SK-N-SH (cell line): Measurements from ENCODE around the gene TAS2R31.

Source experiments
- ELF1 ChIP-seq: IDR thresholded peaks from 2 replicates; pipeline ENCODE4 v1.4.0; 2012
- EP300 ChIP-seq, 2 experiments: IDR thresholded peaks; 2 replicates each; pipeline versions ENCODE4 v1.4.0 to v1.6.1; 2012; ENCODE audit warnings: borderline replicate concordance in 1 of 2, low read depth in 1 of 2, low read length in 1 of 2
- EZH2phosphoT487 ChIP-seq: fragments of 200-600 bp; sonication (generic); IDR thresholded peaks from 2 replicates; pipeline ENCODE4 v1.6.1; 2017; ENCODE audit warnings: low read depth, mixed run types, mild to moderate bottlenecking, antibody characterized with exemption, moderate library complexity, borderline replicate concordance
- GABPA ChIP-seq: IDR thresholded peaks from 2 replicates; pipeline ENCODE4 v1.4.0; 2012; ENCODE audit warnings: low read depth, mild to moderate bottlenecking
- MEF2A ChIP-seq: IDR thresholded peaks from 2 replicates; pipeline ENCODE4 v1.4.0; 2012; ENCODE audit warnings: low read depth, borderline replicate concordance
- MXI1 ChIP-seq: IDR thresholded peaks from 2 replicates; pipeline ENCODE4 v1.6.1; 2012; ENCODE audit warnings: mild to moderate bottlenecking, low read depth, low read length, improper control_type of control experiment
- RAD21 ChIP-seq: IDR thresholded peaks from 2 replicates; pipeline ENCODE4 v1.6.1; 2012; ENCODE audit warnings: mild to moderate bottlenecking, low read length
- RXRA ChIP-seq: IDR thresholded peaks from 2 replicates; pipeline ENCODE4 v1.4.0; 2012; ENCODE audit warnings: low read depth, mild to moderate bottlenecking, borderline replicate concordance
- TF ChIP-seq, protein P1 (sequence below): IDR thresholded peaks from 2 replicates; pipeline ENCODE4 v1.4.0; 2012; ENCODE audit warnings: low read depth
- TF ChIP-seq, protein P2 (sequence below): fragments of 200-600 bp; sonication (generic); IDR thresholded peaks from 2 replicates; pipeline ENCODE4 v1.6.1; 2017; ENCODE audit warnings: antibody characterized with exemption, mild to moderate bottlenecking, moderate library complexity
- TF ChIP-seq, protein P3 (sequence below): IDR thresholded peaks from 2 replicates; pipeline ENCODE4 v1.6.1; 2012; ENCODE audit warnings: mild to moderate bottlenecking, low read depth, low read length, moderate library complexity

DNA sequence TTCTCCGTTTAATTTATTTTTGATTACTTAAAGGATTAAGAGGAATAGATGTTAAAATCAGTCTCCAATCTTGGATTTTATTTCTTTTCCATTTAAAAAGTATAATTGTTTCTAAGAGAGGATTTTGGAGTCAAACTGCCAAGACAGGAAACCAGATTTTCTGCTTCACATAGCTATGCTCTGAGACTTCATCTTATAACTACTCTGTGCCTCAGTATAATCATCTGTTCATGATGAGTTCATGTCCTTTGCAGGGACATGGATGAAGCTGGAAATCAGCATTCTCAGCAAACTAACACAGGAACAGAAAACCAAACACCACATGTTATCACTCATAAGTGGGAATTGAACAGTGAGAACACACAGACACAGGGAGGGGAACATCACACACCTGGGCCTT, 9.0 kb upstream of the TAS2R31 start:
- TF ChIP-seq, protein P1, sequence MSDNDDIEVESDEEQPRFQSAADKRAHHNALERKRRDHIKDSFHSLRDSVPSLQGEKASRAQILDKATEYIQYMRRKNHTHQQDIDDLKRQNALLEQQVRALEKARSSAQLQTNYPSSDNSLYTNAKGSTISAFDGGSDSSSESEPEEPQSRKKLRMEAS, result no peak
- TF ChIP-seq GABPA, result no peak
- TF ChIP-seq, protein P2, sequence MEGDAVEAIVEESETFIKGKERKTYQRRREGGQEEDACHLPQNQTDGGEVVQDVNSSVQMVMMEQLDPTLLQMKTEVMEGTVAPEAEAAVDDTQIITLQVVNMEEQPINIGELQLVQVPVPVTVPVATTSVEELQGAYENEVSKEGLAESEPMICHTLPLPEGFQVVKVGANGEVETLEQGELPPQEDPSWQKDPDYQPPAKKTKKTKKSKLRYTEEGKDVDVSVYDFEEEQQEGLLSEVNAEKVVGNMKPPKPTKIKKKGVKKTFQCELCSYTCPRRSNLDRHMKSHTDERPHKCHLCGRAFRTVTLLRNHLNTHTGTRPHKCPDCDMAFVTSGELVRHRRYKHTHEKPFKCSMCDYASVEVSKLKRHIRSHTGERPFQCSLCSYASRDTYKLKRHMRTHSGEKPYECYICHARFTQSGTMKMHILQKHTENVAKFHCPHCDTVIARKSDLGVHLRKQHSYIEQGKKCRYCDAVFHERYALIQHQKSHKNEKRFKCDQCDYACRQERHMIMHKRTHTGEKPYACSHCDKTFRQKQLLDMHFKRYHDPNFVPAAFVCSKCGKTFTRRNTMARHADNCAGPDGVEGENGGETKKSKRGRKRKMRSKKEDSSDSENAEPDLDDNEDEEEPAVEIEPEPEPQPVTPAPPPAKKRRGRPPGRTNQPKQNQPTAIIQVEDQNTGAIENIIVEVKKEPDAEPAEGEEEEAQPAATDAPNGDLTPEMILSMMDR, result no peak
- no peak for TF ChIP-seq EZH2phosphoT487
- no peak for TF ChIP-seq RXRA
- TF ChIP-seq MXI1, result no peak
- TF ChIP-seq MEF2A, result no peak
- TF ChIP-seq EP300 (IDR thresholded peaks at IDR 0.05; ENCODE audit: borderline replicate concordance in 1 of 2, low read depth in 1 of 2, low read length in 1 of 2), result no peak
- no peak for TF ChIP-seq RAD21
- TF ChIP-seq ELF1, result no peak
- TF ChIP-seq, protein P3, sequence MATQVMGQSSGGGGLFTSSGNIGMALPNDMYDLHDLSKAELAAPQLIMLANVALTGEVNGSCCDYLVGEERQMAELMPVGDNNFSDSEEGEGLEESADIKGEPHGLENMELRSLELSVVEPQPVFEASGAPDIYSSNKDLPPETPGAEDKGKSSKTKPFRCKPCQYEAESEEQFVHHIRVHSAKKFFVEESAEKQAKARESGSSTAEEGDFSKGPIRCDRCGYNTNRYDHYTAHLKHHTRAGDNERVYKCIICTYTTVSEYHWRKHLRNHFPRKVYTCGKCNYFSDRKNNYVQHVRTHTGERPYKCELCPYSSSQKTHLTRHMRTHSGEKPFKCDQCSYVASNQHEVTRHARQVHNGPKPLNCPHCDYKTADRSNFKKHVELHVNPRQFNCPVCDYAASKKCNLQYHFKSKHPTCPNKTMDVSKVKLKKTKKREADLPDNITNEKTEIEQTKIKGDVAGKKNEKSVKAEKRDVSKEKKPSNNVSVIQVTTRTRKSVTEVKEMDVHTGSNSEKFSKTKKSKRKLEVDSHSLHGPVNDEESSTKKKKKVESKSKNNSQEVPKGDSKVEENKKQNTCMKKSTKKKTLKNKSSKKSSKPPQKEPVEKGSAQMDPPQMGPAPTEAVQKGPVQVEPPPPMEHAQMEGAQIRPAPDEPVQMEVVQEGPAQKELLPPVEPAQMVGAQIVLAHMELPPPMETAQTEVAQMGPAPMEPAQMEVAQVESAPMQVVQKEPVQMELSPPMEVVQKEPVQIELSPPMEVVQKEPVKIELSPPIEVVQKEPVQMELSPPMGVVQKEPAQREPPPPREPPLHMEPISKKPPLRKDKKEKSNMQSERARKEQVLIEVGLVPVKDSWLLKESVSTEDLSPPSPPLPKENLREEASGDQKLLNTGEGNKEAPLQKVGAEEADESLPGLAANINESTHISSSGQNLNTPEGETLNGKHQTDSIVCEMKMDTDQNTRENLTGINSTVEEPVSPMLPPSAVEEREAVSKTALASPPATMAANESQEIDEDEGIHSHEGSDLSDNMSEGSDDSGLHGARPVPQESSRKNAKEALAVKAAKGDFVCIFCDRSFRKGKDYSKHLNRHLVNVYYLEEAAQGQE, result no peak
